Endothelial cell (in vitro differentiated cells): ENCODE results near the gene ALOX15. TPM values are rescaled to one million over a fixed set of nuclear protein-coding genes. Genes with fewer than 3 reads are reported as not detected.

Experiments used
- DNase-seq: peaks from one replicate; pipeline ENCODE4 v3.0.0; 2021; ENCODE audit warnings: low spot score
- H3K27ac Mint-ChIP-seq: one replicate; pipeline ENCODE4 v1.8.0; 2021; ENCODE audit warnings: mixed read lengths, inconsistent platforms; ENCODE audit not compliant: unreplicated experiment
- H3K27me3 Mint-ChIP-seq: one replicate; pipeline ENCODE4 v1.8.0; 2021; ENCODE audit warnings: mild to moderate bottlenecking, moderate library complexity, mixed read lengths, inconsistent platforms; ENCODE audit not compliant: unreplicated experiment
- H3K36me3 Mint-ChIP-seq: one replicate; pipeline ENCODE4 v1.8.0; 2021; ENCODE audit warnings: mild to moderate bottlenecking, low read depth, mixed read lengths, inconsistent platforms; ENCODE audit not compliant: unreplicated experiment
- H3K4me1 Mint-ChIP-seq: one replicate; pipeline ENCODE4 v1.8.0; 2021; ENCODE audit warnings: mild to moderate bottlenecking, mixed read lengths, inconsistent platforms; ENCODE audit not compliant: unreplicated experiment
- H3K4me3 Mint-ChIP-seq: one replicate; pipeline ENCODE4 v1.8.0; 2021; ENCODE audit warnings: mild to moderate bottlenecking, mixed read lengths, inconsistent platforms; ENCODE audit not compliant: unreplicated experiment
- H3K9me3 Mint-ChIP-seq: one replicate; pipeline ENCODE4 v1.8.0; 2021; ENCODE audit warnings: mixed read lengths, inconsistent platforms; ENCODE audit not compliant: unreplicated experiment
- total RNA-seq: library from RNA; stranded (reverse); fragmentation: NEBNext Ultra II Directional; extraction: Animal tissue kit (Norgen Biotek cat#: 25700); gene quantifications from one replicate; pipeline ENCODE4 v1.2.1, GENCODE V29; 2021; ENCODE audit not compliant: unreplicated experiment
- TF ChIP-seq, protein P1 (sequence below): fragments of 200-600 bp; sonication (generic); IDR thresholded peaks from one replicate; pipeline ENCODE4 v1.5.0; 2021; ENCODE audit warnings: antibody characterized with exemption; ENCODE audit not compliant: unreplicated experiment

Gene ALOX15
- total RNA-seq, 1 donor from 2014 or later = 17.0 TPM

GRCh38 chr17:4623249-4623648 lies 18.2 kb downstream of the ALOX15 start:
- Mint-ChIP-seq H3K27ac (no peak overlapping the region), H3K4me3 (no peak overlapping the region), H3K27me3 (no peaks in the 10 kb centered on the region), H3K4me1 (peaks cover 26% of the 10 kb centered on the region), H3K36me3 (no peaks in the 10 kb centered on the region), H3K9me3 (no peaks in the 10 kb centered on the region)
- DNase-seq = no peak
- TF ChIP-seq, protein P1, sequence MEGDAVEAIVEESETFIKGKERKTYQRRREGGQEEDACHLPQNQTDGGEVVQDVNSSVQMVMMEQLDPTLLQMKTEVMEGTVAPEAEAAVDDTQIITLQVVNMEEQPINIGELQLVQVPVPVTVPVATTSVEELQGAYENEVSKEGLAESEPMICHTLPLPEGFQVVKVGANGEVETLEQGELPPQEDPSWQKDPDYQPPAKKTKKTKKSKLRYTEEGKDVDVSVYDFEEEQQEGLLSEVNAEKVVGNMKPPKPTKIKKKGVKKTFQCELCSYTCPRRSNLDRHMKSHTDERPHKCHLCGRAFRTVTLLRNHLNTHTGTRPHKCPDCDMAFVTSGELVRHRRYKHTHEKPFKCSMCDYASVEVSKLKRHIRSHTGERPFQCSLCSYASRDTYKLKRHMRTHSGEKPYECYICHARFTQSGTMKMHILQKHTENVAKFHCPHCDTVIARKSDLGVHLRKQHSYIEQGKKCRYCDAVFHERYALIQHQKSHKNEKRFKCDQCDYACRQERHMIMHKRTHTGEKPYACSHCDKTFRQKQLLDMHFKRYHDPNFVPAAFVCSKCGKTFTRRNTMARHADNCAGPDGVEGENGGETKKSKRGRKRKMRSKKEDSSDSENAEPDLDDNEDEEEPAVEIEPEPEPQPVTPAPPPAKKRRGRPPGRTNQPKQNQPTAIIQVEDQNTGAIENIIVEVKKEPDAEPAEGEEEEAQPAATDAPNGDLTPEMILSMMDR = no peak

GRCh38 chr17:4622375-4622774 lies 19.1 kb downstream of the ALOX15 start:
- DNase-seq = no peak
- Mint-ChIP-seq H3K9me3 (no peaks in the 10 kb centered on the region), H3K4me3 (no peak overlapping the region), H3K4me1 (peaks cover 25% of the 10 kb centered on the region), H3K27me3 (no peaks in the 10 kb centered on the region), H3K27ac (no peak overlapping the region), H3K36me3 (no peaks in the 10 kb centered on the region)
- TF ChIP-seq, protein P1 = no peak

GRCh38 chr17:4620531-4621101 lies 20.9 kb downstream of the ALOX15 start:
- DNase-seq = no peak
- no peaks in the 10 kb centered on the region for H3K36me3 Mint-ChIP-seq
- H3K9me3 Mint-ChIP-seq = no peaks in the 10 kb centered on the region
- H3K4me1 Mint-ChIP-seq = peaks cover 9% of the 10 kb centered on the region
- H3K27me3 Mint-ChIP-seq = peaks cover under 1% of the 10 kb centered on the region
- H3K4me3 Mint-ChIP-seq = no peak overlapping the region
- TF ChIP-seq, protein P1 = no peak
- H3K27ac Mint-ChIP-seq = no peak overlapping the region

DNA sequence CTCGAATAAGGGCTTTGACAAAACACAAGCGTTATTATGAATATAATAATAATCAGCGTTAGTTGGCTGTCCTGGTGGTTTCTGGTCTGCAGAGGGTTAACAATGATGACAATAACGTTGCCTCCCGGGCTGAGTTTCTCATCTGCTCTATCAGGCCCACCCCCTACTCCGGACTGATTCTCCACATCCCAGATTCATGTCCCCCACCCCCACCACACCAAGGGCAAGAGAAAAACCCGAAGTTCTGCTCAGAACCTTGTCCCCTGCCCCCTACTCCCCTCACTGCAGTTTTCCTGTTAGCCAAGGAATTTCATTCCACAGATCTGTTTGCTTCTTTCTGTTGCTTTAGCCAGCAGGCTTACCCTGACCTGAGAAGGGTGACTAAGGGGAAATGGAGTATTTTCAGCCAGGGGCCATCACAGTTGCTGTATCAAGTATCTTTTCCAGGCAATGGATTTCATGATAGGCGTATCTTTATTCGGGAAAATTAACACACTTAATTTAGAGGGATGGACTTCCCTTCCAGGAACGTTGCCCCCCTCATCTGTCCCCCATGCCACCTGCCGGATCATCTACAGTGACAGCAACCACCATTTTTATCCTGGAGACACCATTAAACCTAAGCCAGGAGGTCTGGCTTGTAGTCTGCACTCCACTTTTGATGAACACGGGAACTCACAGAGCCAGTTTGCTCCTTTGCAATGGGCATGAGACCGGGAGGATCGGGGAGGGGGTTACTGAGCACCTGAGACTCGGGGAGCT lies 23.7 kb downstream of the ALOX15 start:
- TF ChIP-seq, protein P1 = no peak
- no peaks in the 10 kb centered on the region for H3K4me1 Mint-ChIP-seq
- no peak for DNase-seq
- H3K9me3 Mint-ChIP-seq = no peaks in the 10 kb centered on the region
- H3K4me3 Mint-ChIP-seq = no peak overlapping the region
- H3K27ac Mint-ChIP-seq = no peak overlapping the region
- H3K27me3 Mint-ChIP-seq = peaks cover 1% of the 10 kb centered on the region
- H3K36me3 Mint-ChIP-seq = no peaks in the 10 kb centered on the region

GRCh38 chr17:4617090-4617489 lies 24.4 kb downstream of the ALOX15 start:
- TF ChIP-seq, protein P1 = no peak
- no peak overlapping the region for H3K27ac Mint-ChIP-seq
- no peak overlapping the region for H3K4me3 Mint-ChIP-seq
- H3K4me1 Mint-ChIP-seq = no peaks in the 10 kb centered on the region
- no peak for DNase-seq
- H3K27me3 Mint-ChIP-seq = peaks cover 1% of the 10 kb centered on the region
- H3K9me3 Mint-ChIP-seq = no peaks in the 10 kb centered on the region
- no peaks in the 10 kb centered on the region for H3K36me3 Mint-ChIP-seq
